D721Med (cell line): Measurements from ENCODE around the gene JPH2.

ENCODE experiments used
- DNase-seq: peaks from one replicate; pipeline ENCODE4 v3.0.0; 2011; ENCODE audit warnings: low spot score; ENCODE audit not compliant: insufficient read length
- FAIRE-seq: peaks from 2 replicates; lab custom pipeline; 2011; peaks lifted over from hg19 to GRCh38; lab: Jason Lieb, UNC
- TF ChIP-seq, protein P1 (sequence below): IDR thresholded peaks from 2 replicates; pipeline ENCODE4 v1.5.1; 2012; ENCODE audit warnings: mild to moderate bottlenecking, control low read depth; ENCODE audit not compliant: insufficient read depth; ENCODE audit errors: missing control alignments

The JPH2 gene

DNA sequence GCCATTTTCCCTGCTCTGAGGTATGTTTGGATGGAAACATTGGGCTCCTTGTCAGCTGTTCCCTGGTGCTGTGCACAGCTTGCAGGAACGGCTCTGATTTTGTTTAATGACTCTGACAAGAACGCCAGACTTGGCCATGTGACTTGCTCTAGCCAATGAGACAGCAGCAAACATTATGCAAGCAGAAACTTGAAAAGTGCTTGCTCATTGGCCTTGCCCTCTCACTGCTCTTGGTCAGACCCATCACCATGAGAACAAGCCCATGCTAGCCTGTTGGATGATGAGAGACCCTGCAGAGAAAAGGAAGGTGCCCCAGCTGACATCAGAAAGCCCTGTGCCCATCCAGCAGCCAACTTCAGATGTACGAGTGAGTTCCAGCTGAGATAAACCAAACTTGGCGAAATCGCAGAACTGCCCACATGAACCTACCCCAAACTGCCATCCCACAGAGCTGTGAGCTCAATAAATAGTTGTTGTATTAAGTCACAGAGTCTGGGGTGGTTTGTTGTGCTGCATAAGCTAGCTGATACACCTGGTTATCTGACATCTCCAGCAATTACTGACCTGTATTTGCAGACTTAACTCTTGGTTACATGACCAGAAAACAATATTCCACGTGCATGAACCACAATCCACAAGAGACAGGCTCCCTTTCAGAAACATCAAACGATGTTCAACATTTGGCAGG, 96.9 kb downstream of the JPH2 start:
- no peak for FAIRE-seq
- TF ChIP-seq, protein P1, sequence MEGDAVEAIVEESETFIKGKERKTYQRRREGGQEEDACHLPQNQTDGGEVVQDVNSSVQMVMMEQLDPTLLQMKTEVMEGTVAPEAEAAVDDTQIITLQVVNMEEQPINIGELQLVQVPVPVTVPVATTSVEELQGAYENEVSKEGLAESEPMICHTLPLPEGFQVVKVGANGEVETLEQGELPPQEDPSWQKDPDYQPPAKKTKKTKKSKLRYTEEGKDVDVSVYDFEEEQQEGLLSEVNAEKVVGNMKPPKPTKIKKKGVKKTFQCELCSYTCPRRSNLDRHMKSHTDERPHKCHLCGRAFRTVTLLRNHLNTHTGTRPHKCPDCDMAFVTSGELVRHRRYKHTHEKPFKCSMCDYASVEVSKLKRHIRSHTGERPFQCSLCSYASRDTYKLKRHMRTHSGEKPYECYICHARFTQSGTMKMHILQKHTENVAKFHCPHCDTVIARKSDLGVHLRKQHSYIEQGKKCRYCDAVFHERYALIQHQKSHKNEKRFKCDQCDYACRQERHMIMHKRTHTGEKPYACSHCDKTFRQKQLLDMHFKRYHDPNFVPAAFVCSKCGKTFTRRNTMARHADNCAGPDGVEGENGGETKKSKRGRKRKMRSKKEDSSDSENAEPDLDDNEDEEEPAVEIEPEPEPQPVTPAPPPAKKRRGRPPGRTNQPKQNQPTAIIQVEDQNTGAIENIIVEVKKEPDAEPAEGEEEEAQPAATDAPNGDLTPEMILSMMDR: no peak
- DNase-seq: no peak

DNA sequence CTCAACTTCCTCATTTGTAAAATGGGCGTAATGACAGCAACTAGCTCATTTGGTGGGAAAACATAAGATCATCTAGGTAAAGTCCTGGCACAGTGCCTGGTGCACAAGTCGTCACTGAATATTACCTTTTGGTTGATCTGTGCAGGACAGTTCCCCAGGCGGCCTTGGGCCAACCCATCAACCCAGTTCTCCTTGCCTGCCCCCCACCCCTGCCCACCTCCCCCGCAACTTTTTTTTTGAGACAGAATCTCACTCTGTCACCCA, 99.2 kb downstream of the JPH2 start:
- DNase-seq: no peak
- no peak for FAIRE-seq
- TF ChIP-seq, protein P1: no peak

DNA sequence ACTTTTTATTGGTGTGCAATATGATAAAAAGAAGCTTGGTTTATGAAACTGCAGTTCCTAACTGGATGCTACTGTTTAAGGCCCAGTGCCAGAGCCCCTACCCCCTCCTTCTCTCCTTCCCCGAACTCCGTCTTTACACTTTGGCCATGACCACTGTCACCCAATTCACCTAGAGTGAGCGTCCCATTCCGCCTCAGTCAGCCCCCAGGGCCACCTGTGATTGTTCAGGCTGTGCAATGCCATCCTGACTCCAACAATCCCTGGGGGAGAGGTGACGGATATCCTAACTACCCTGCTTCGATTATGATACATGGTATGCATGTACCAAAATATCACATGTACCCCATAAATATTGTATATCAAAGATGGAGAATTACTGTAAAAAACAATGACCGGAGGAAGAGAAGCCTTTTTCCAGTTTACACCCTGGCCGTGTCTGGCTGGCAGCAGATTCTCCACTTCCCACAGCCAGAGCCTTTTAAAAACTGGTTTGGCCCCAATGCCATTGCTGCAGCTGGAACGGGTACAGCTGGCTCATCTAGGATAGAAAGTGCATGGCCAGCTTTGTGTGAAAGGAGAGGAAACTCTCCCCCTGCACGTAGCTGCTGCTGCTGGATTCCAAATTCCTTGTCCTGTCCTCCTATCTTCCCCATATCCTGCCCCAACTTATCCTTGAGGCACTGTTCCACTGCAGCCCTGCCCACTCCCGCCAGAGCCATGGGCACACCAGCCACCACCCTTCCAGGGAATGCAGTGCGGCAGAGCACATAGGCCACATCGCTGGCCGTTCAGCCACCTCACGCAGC, 99.7 kb downstream of the JPH2 start:
- TF ChIP-seq, protein P1: no peak
- no peak for FAIRE-seq
- no peak for DNase-seq

DNA sequence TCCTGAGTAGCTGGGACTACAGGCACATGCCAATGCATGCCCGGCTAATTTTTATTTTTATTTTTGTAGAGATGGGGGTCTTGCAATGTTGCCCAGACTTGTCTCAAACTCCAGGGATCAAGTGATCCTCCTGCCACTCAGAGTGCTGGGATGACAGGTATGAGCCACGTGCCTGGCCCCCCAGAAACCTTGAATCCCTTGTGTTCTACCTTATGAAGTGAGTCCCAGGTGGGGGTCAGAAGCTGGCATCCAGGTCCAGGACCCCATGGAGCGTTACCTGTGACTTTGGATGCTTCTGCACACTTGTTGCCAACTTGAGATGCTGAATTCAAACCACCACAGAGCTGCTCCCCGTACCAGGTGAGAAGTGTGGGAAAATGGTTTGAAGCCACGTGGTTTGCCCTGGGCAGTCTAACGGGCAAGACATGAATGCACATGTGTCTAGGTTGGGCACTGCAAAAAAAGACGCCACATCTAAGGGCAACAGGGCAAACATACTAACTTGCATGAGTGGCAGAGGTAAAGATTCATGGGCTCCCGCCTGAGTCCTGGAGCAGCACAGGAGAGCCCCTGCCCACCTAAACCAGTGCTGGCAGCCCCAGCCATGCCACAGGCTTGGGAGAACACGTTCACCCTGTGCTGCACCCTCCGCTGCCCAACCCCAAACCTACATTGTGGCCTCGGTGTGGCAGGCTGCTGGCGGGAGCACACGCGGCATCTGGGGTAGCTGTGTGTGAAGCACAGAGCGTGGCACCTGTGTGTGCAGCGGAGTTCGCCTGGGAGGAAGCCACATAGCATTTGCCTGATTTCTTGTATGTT, 101.2 kb downstream of the JPH2 start:
- no peak for FAIRE-seq
- TF ChIP-seq, protein P1: no peak
- no peak for DNase-seq

DNA sequence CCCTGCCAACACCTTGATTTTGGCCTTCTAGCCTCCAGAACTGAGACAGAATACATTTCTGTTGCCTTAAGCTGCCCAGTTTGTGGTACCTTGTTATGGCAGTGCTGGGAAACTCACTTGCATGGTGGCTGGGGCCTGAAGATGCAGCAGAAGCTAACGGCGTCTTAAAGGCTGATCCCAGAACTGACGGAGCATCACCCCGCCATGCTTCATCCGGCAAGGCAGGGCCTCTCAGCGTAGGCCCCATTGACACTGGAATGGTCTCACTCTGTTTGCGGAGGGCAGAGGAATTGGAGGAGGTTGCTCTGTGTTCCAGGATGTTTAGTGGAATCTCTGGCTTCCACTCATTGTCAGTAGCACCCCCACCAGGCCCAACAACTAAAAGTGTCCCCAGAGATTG, 102.1 kb downstream of the JPH2 start:
- TF ChIP-seq, protein P1: no peak
- no peak for DNase-seq
- FAIRE-seq: no peak

DNA sequence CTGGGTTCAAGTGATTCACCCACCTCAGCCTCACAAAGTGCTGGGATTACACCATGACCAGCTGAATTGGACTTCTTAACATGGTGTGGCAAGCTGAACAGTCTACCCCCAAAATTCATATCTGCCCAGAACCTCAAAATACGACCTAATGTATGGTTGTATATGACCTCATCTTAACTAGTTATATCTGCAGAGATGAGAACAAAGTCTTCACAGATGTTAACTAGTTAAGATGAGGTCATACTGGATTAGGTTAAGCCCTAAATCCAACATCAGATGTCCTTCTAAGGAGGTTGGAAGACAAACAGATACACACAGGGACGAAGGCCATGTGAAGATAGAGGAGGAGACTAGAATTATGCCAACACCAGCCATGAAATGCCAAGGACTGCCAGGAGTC, 102.5 kb downstream of the JPH2 start:
- TF ChIP-seq, protein P1: no peak
- FAIRE-seq: no peak
- DNase-seq: no peak
